WTC11 (cell line): ENCODE measurements around the gene CFAP100.

Source experiments
- CBFB ChIP-seq: sonication (generic); formaldehyde crosslinking; IDR thresholded peaks from 2 replicates; pipeline ENCODE4 v1.8.1; 2022; ENCODE audit warnings: mild to moderate bottlenecking, low read depth, missing genetic modification reagents
- CREB1 ChIP-seq: sonication (generic); formaldehyde crosslinking; IDR thresholded peaks from 2 replicates; pipeline ENCODE4 v1.8.0; 2023; ENCODE audit warnings: mild to moderate bottlenecking, missing genetic modification reagents
- ETV6 ChIP-seq: sonication (generic); formaldehyde crosslinking; IDR thresholded peaks from 2 replicates; pipeline ENCODE4 v1.8.1; 2022; ENCODE audit warnings: mild to moderate bottlenecking, missing genetic modification reagents
- FOXJ3 ChIP-seq: sonication (generic); formaldehyde crosslinking; IDR thresholded peaks from 2 replicates; pipeline ENCODE4 v1.9.0; 2021; ENCODE audit warnings: missing genetic modification reagents, mild to moderate bottlenecking, borderline replicate concordance
- HMGXB4 ChIP-seq: sonication (generic); formaldehyde crosslinking; IDR thresholded peaks from 2 replicates; pipeline ENCODE4 v1.8.1; 2023; ENCODE audit warnings: mild to moderate bottlenecking, moderate library complexity, missing genetic modification reagents
- IRF2 ChIP-seq: sonication (generic); formaldehyde crosslinking; IDR thresholded peaks from 2 replicates; pipeline ENCODE4 v1.8.0; 2022; ENCODE audit warnings: low read depth, missing genetic modification reagents, borderline replicate concordance
- KAT7 ChIP-seq: sonication (generic); formaldehyde crosslinking; IDR thresholded peaks from 2 replicates; pipeline ENCODE4 v1.8.1; 2023; ENCODE audit warnings: missing genetic modification reagents, mild to moderate bottlenecking, borderline replicate concordance
- NR2C2 ChIP-seq: sonication (generic); formaldehyde crosslinking; IDR thresholded peaks from 2 replicates; pipeline ENCODE4 v1.8.0; 2022; ENCODE audit warnings: mild to moderate bottlenecking, missing genetic modification reagents
- SMAD4 ChIP-seq: sonication (generic); formaldehyde crosslinking; IDR thresholded peaks from 2 replicates; pipeline ENCODE4 v1.8.0; 2022; ENCODE audit warnings: mild to moderate bottlenecking, missing genetic modification reagents
- STAT6 ChIP-seq: sonication (generic); formaldehyde crosslinking; conservative IDR thresholded peaks from 2 replicates; pipeline ENCODE4 v1.8.1; 2023; ENCODE audit warnings: mild to moderate bottlenecking, low read depth, missing genetic modification reagents, moderate library complexity
- TF ChIP-seq, protein P1 (sequence below): sonication (generic); formaldehyde crosslinking; conservative IDR thresholded peaks from 2 replicates; pipeline ENCODE4 v1.8.1; 2022; ENCODE audit warnings: mild to moderate bottlenecking, missing genetic modification reagents
- TF ChIP-seq, protein P2 (sequence below): fragments of 200-600 bp; IDR thresholded peaks from 2 replicates; pipeline ENCODE4 v1.8.0; 2022; ENCODE audit warnings: antibody characterized with exemption

DNA sequence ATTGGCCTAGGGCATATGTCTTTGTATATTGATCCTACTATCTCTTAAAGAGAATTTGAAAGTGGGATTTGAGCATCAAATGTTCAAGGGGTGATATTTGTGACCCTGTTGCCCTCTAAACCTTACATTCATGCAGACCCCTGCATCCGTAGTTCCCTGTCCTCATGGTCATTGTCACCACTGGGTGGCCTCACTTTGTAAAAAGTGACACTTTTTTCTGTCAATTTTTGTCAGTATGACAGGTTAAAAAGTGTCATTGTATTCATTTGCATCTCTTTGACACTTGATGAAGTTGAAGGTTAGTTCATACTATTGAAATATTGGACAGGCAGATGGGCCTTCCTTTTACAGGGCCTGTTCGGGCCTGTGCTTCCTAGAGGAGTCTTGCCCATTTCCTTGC lies 25.2 kb upstream of the CFAP100 start:
- TF ChIP-seq KAT7 (CRISPR knock-in tag) (no peak), IRF2 (CRISPR knock-in tag) (no peak), NR2C2 (CRISPR knock-in tag) (no peak), ETV6 (CRISPR knock-in tag) (no peak), STAT6 (CRISPR knock-in tag) (no peak), CBFB (CRISPR knock-in tag) (no peak), CREB1 (CRISPR knock-in tag) (no peak), SMAD4 (CRISPR knock-in tag) (no peak), FOXJ3 (CRISPR knock-in tag) (no peak), HMGXB4 (no peak)
- TF ChIP-seq, protein P1, sequence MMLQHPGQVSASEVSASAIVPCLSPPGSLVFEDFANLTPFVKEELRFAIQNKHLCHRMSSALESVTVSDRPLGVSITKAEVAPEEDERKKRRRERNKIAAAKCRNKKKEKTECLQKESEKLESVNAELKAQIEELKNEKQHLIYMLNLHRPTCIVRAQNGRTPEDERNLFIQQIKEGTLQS (CRISPR knock-in tag): no peak
- TF ChIP-seq, protein P2, sequence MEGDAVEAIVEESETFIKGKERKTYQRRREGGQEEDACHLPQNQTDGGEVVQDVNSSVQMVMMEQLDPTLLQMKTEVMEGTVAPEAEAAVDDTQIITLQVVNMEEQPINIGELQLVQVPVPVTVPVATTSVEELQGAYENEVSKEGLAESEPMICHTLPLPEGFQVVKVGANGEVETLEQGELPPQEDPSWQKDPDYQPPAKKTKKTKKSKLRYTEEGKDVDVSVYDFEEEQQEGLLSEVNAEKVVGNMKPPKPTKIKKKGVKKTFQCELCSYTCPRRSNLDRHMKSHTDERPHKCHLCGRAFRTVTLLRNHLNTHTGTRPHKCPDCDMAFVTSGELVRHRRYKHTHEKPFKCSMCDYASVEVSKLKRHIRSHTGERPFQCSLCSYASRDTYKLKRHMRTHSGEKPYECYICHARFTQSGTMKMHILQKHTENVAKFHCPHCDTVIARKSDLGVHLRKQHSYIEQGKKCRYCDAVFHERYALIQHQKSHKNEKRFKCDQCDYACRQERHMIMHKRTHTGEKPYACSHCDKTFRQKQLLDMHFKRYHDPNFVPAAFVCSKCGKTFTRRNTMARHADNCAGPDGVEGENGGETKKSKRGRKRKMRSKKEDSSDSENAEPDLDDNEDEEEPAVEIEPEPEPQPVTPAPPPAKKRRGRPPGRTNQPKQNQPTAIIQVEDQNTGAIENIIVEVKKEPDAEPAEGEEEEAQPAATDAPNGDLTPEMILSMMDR: no peak
